SK-N-SH (cell line): ENCODE data around the gene ENTPD7. TPM values are rescaled to one million over a fixed set of nuclear protein-coding genes. Genes with fewer than 3 reads are reported as not detected.

Experiments used
- CTCF ChIA-PET: fragments of 300-600, 350-600 bp; formaldehyde crosslinking; extraction: SDS; loops from one replicate; lab custom pipeline; 2021; lab: Yijun Ruan, JAX
- POLR2A ChIA-PET: fragments of 350-600 bp; sonication (Branson Sonifier 250); formaldehyde crosslinking; extraction: SDS; loops from one replicate; lab custom pipeline; 2020; ENCODE audit warnings: antibody characterized with exemption, inconsistent platforms; lab: Yijun Ruan, JAX
- DNase-seq: peaks from one replicate; pipeline ENCODE4 v3.0.0; 2012
- H2AFZ ChIP-seq: fragments of 200-600 bp; sonication (generic); 2 replicates; pipeline ENCODE4 v1.8.1; 2016; ENCODE audit warnings: antibody characterized with exemption, mild to moderate bottlenecking, low read depth
- H3F3A ChIP-seq: fragments of 200-600 bp; sonication (generic); replicated peaks from 2 replicates; pipeline ENCODE3; 2016; ENCODE audit warnings: antibody characterized with exemption, mild to moderate bottlenecking; ENCODE audit not compliant: insufficient read depth
- H3K27ac ChIP-seq, 2 experiments: fragments of 200-500 bp in 1 of 2; fragments of 200-600 bp in 1 of 2; sonication (Bioruptor generic) in 1 of 2; sonication (generic), shearing (Covaris generic) in 1 of 2; 2 replicates each; pipeline versions ENCODE4 v1.5.1 to v1.6.1; 2014 to 2016; ENCODE audit warnings: low read depth in 2 of 2, inconsistent platforms in 1 of 2, low read length in 1 of 2, mild to moderate bottlenecking in 1 of 2, mixed read lengths in 1 of 2
- H3K27me3 ChIP-seq: fragments of 200-600 bp; sonication (generic), shearing (Covaris generic); 2 replicates; pipeline ENCODE4 v1.6.1; 2016; ENCODE audit warnings: mixed run types; ENCODE audit not compliant: insufficient read depth
- H3K36me3 ChIP-seq, 2 experiments: fragments of 200-500 bp in 1 of 2; fragments of 200-600 bp in 1 of 2; sonication (Bioruptor generic) in 1 of 2; sonication (generic) in 1 of 2; replicated peaks in 1 of 2; 2 replicates each; pipeline versions ENCODE3 to v1.5.1; 2014 to 2016; ENCODE audit warnings: low read length in 1 of 2, mild to moderate bottlenecking in 1 of 2; ENCODE audit not compliant: insufficient read depth in 2 of 2, control insufficient read depth in 1 of 2
- H3K4me1 ChIP-seq, 2 experiments: fragments of 200-500 bp in 1 of 2; fragments of 200-600 bp in 1 of 2; sonication (Bioruptor generic) in 1 of 2; sonication (generic), shearing (Covaris generic) in 1 of 2; 2 replicates each; pipeline versions ENCODE4 v1.5.1 to v1.6.1; 2014 to 2016; ENCODE audit warnings: low read depth in 1 of 2, low read length in 1 of 2, mixed run types in 1 of 2; ENCODE audit not compliant: insufficient read depth in 2 of 2, control insufficient read depth in 1 of 2
- H3K4me2 ChIP-seq: fragments of 200-600 bp; sonication (generic), shearing (Covaris generic); 2 replicates; pipeline ENCODE4 v1.6.1; 2017; ENCODE audit warnings: mixed run types
- H3K4me3 ChIP-seq, 2 experiments: fragments of 200-500 bp in 1 of 2; fragments of 200-600 bp in 1 of 2; sonication (Bioruptor generic) in 1 of 2; sonication (generic), shearing (Covaris generic) in 1 of 2; 2 replicates each; pipeline versions ENCODE4 v1.5.1 to v1.8.1; 2014 to 2016; ENCODE audit warnings: low read depth in 2 of 2, inconsistent platforms in 1 of 2, low read length in 1 of 2, mild to moderate bottlenecking in 1 of 2, mixed read lengths in 1 of 2, moderate library complexity in 1 of 2
- H3K79me2 ChIP-seq: fragments of 200-600 bp; sonication (generic); 2 replicates; pipeline ENCODE4 v1.8.1; 2017; ENCODE audit warnings: mild to moderate bottlenecking; ENCODE audit not compliant: insufficient read depth
- H3K9ac ChIP-seq: fragments of 200-600 bp; sonication (generic); 2 replicates; pipeline ENCODE4 v1.6.1; 2017; ENCODE audit warnings: mixed run types
- H3K9me2 ChIP-seq: fragments of 200-600 bp; sonication (generic); 2 replicates; pipeline ENCODE4 v1.6.1; 2017; ENCODE audit warnings: mixed run types
- H3K9me3 ChIP-seq: fragments of 200-600 bp; sonication (generic); 2 replicates; pipeline ENCODE4 v1.6.1; 2017; ENCODE audit warnings: mixed run types, mild to moderate bottlenecking, moderate library complexity
- H4K20me1 ChIP-seq: fragments of 200-600 bp; sonication (generic); 2 replicates; pipeline ENCODE4 v1.6.1; 2017; ENCODE audit warnings: mild to moderate bottlenecking, mixed run types; ENCODE audit not compliant: insufficient read depth
- CTCF ChIP-seq: fragments of 200-600 bp; sonication (generic); IDR thresholded peaks from 2 replicates; pipeline ENCODE4 v1.6.1; 2017; ENCODE audit warnings: antibody characterized with exemption, mild to moderate bottlenecking, moderate library complexity
- IRF3 ChIP-seq: fragments of 150-350 bp; IDR thresholded peaks from 2 replicates; pipeline ENCODE4 v1.6.1; 2016; ENCODE audit warnings: mild to moderate bottlenecking, low read depth, low read length
- NRF1 ChIP-seq: IDR thresholded peaks from 2 replicates; pipeline ENCODE4 v1.6.1; 2012; ENCODE audit warnings: low read depth, mild to moderate bottlenecking, low read length
- REST ChIP-seq: IDR thresholded peaks from 2 replicates; pipeline ENCODE4 v1.6.1; 2012; ENCODE audit warnings: mild to moderate bottlenecking, low read depth, low read length, moderate library complexity
- TEAD4 ChIP-seq: IDR thresholded peaks from 2 replicates; pipeline ENCODE4 v1.4.0; 2012; ENCODE audit warnings: mild to moderate bottlenecking, borderline replicate concordance; ENCODE audit not compliant: insufficient read depth
- WGBS: methylation state at CpG from one replicate; pipeline ENCODE4 v1.1.6; 2017; ENCODE audit warnings: low lambda C conversion rate; 5-methylcytosine and 5-hydroxymethylcytosine counted together
- polyA plus RNA-seq, 3 experiments: library from polyadenylated mRNA; depleted of rRNA; stranded (reverse); fragments of >200 nt; gene quantifications; 2 replicates each; pipeline ENCODE4 v1.2.3, GENCODE V29; 2012

ENTPD7 gene
- polyA plus RNA-seq, 1 of the 3 experiments (the other 2 are of a cell fraction) = 3.9 TPM

- POLR2A ChIA-PET = no interaction called here
Measured at GRCh38 chr10:99656199-99657064, 2.9 kb upstream of the ENTPD7 start.

More at GRCh38 chr10:99656199-99657064, 2.9 kb upstream of the ENTPD7 start:
- Histone ChIP-seq H3K4me2 (no peak overlapping the region), H3K36me3 (no peaks in the 10 kb centered on the region), H3F3A (peaks cover 15% of the 10 kb centered on the region), H3K79me2 (peaks cover 16% of the 10 kb centered on the region), H3K4me3 (no peak overlapping the region), H3K9ac (no peak overlapping the region), H3K4me1 (peaks cover 0 to 6% of the 10 kb centered on the region in 2 experiments; a peak in 2 of 4 replicates), H3K9me2 (no peaks in the 10 kb centered on the region), H3K27me3 (no peaks in the 10 kb centered on the region), H3K9me3 (no peaks in the 10 kb centered on the region), H3K27ac (no peak overlapping the region), H4K20me1 (no peaks in the 10 kb centered on the region), H2AFZ (no peak overlapping the region)
- no peak for DNase-seq
- CTCF ChIA-PET = interaction anchor here (1.2 kb wide), 1 partner anchor 55 kb away, joined by 3 read pairs; no protein-coding TSS in a partner anchor
- no peak for TF ChIP-seq TEAD4
- no peak for TF ChIP-seq NRF1
- no peak for TF ChIP-seq CTCF
- no peak for TF ChIP-seq IRF3
- TF ChIP-seq REST = no peak
- 3% methylated on average over 1 of the region's 1 CpG for WGBS
